Astrocyte (in vitro differentiated cells and primary cell): ENCODE data around the gene ZNF24. TPM values are rescaled to one million over a fixed set of nuclear protein-coding genes. Genes with fewer than 3 reads are reported as not detected.

ENCODE experiments used
- DNase-seq: peaks from one replicate; pipeline ENCODE4 v3.0.0-alpha.2; 2010; ENCODE audit warnings: low read depth
- FAIRE-seq: peaks from 2 replicates; lab custom pipeline; 2011; peaks lifted over from hg19 to GRCh38; lab: Jason Lieb, UNC
- H2AFZ ChIP-seq: 2 replicates; pipeline ENCODE4 v1.6.0; 2012; ENCODE audit warnings: low read depth, low read length, inconsistent platforms
- H3K27ac ChIP-seq: 2 replicates; pipeline ENCODE4 v1.5.1; 2011; ENCODE audit warnings: low read depth, low read length, inconsistent platforms
- H3K27me3 ChIP-seq: 2 replicates; pipeline ENCODE4 v1.6.0; 2011; ENCODE audit warnings: low read length, inconsistent platforms; ENCODE audit not compliant: insufficient read depth
- H3K36me3 ChIP-seq: 2 replicates; pipeline ENCODE4 v1.5.1; 2011; ENCODE audit warnings: low read length, inconsistent platforms; ENCODE audit not compliant: insufficient read depth
- H3K4me1 ChIP-seq: 2 replicates; pipeline ENCODE4 v1.5.1; 2011; ENCODE audit warnings: low read length, inconsistent platforms; ENCODE audit not compliant: insufficient read depth
- H3K4me2 ChIP-seq: 2 replicates; pipeline ENCODE4 v1.6.0; 2012; ENCODE audit warnings: low read length, inconsistent platforms
- H3K4me3 ChIP-seq: 2 replicates; pipeline ENCODE4 v1.5.1; 2011; ENCODE audit warnings: low read depth, mild to moderate bottlenecking, low read length, inconsistent platforms; ENCODE audit not compliant: insufficient read depth
- H3K79me2 ChIP-seq: 2 replicates; pipeline ENCODE4 v1.6.0; 2012; ENCODE audit warnings: mild to moderate bottlenecking, low read length, inconsistent platforms; ENCODE audit not compliant: insufficient read depth
- H3K9ac ChIP-seq: 2 replicates; pipeline ENCODE4 v1.6.0; 2012; ENCODE audit warnings: mild to moderate bottlenecking, low read length, inconsistent platforms
- H3K9me3 ChIP-seq: 2 replicates; pipeline ENCODE4 v1.5.1; 2012; ENCODE audit warnings: low read depth, mild to moderate bottlenecking, low read length, inconsistent platforms; ENCODE audit not compliant: insufficient read depth
- H4K20me1 ChIP-seq: 2 replicates; pipeline ENCODE4 v1.6.0; 2012; ENCODE audit warnings: low read length, inconsistent platforms; ENCODE audit not compliant: insufficient read depth
- H3K27ac Mint-ChIP-seq: one replicate; pipeline ENCODE4 v1.8.0; 2021; ENCODE audit warnings: mild to moderate bottlenecking, mixed read lengths; ENCODE audit not compliant: unreplicated experiment
- H3K27me3 Mint-ChIP-seq: one replicate; pipeline ENCODE4 v1.8.0; 2021; ENCODE audit warnings: low read depth, mixed read lengths; ENCODE audit not compliant: unreplicated experiment
- H3K36me3 Mint-ChIP-seq: one replicate; pipeline ENCODE4 v1.8.0; 2021; ENCODE audit warnings: low read depth, mixed read lengths; ENCODE audit not compliant: unreplicated experiment
- H3K4me1 Mint-ChIP-seq: one replicate; pipeline ENCODE4 v1.8.0; 2021; ENCODE audit warnings: low read depth, mixed read lengths; ENCODE audit not compliant: unreplicated experiment
- H3K4me3 Mint-ChIP-seq: one replicate; pipeline ENCODE4 v1.8.0; 2021; ENCODE audit warnings: mild to moderate bottlenecking, moderate library complexity, mixed read lengths; ENCODE audit not compliant: unreplicated experiment
- H3K9me3 Mint-ChIP-seq: one replicate; pipeline ENCODE4 v1.8.0; 2021; ENCODE audit warnings: mild to moderate bottlenecking, mixed read lengths; ENCODE audit not compliant: unreplicated experiment
- CTCF ChIP-seq: IDR thresholded peaks from 2 replicates; pipeline ENCODE4 v1.5.1; 2011; ENCODE audit warnings: low read depth, mild to moderate bottlenecking, inconsistent platforms, low read length, moderate library complexity; ENCODE audit not compliant: insufficient read depth
- EZH2 ChIP-seq: IDR thresholded peaks from 2 replicates; pipeline ENCODE4 v1.6.1; 2012; ENCODE audit warnings: mild to moderate bottlenecking, low read length, inconsistent platforms; ENCODE audit not compliant: insufficient read depth
- total RNA-seq: library from RNA; stranded (reverse); gene quantifications from 2 replicates; pipeline ENCODE4 v1.2.1, GENCODE V29; 2021

Gene ZNF24
- total RNA-seq, 1 donor from 2014 or later: 55.6 TPM

- Histone ChIP-seq H3K4me1 (no peaks in the 10 kb centered on the region), H3K36me3 (peaks cover 15% of the 10 kb centered on the region), H3K79me2 (no peaks in the 10 kb centered on the region), H4K20me1 (no peaks in the 10 kb centered on the region), H2AFZ (no peak overlapping the region), H3K27me3 (no peaks in the 10 kb centered on the region), H3K9me3 (no peaks in the 10 kb centered on the region), H3K4me3 (no peak overlapping the region), H3K9ac (no peak overlapping the region), H3K27ac (no peak overlapping the region), H3K4me2 (no peak overlapping the region)
- Mint-ChIP-seq H3K27ac (no peak overlapping the region), H3K27me3 (no peaks in the 10 kb centered on the region), H3K9me3 (peaks cover 5% of the 10 kb centered on the region), H3K36me3 (peaks cover 5% of the 10 kb centered on the region), H3K4me1 (peaks cover 6% of the 10 kb centered on the region), H3K4me3 (no peak overlapping the region)
- FAIRE-seq: no peak
- DNase-seq: no peak
- TF ChIP-seq CTCF (no peak), EZH2 (no peak)
These were observed 15.4 kb downstream of the ZNF24 start for GRCh38 chr18:35328868-35329267.

- FAIRE-seq: no peak
These were observed 17.4 kb downstream of the ZNF24 start for GRCh38 chr18:35326695-35327387.

More at GRCh38 chr18:35326695-35327387, 17.4 kb downstream of the ZNF24 start:
- H3K36me3 Mint-ChIP-seq: no peaks in the 10 kb centered on the region
- Histone ChIP-seq H2AFZ (no peak overlapping the region), H3K4me3 (no peak overlapping the region), H3K9me3 (no peaks in the 10 kb centered on the region), H3K27me3 (no peaks in the 10 kb centered on the region), H3K36me3 (peaks cover under 1% of the 10 kb centered on the region), H3K9ac (no peak overlapping the region), H4K20me1 (no peaks in the 10 kb centered on the region), H3K4me2 (no peak overlapping the region), H3K27ac (no peak overlapping the region), H3K79me2 (no peaks in the 10 kb centered on the region), H3K4me1 (no peaks in the 10 kb centered on the region)
- TF ChIP-seq EZH2 (no peak), CTCF (no peak)
- H3K27me3 Mint-ChIP-seq: no peaks in the 10 kb centered on the region
- peak overlapping the region; percentile 31 for H3K27ac Mint-ChIP-seq
- no peak for DNase-seq
- peaks cover 6% of the 10 kb centered on the region for H3K4me1 Mint-ChIP-seq
- peaks cover 8% of the 10 kb centered on the region for H3K9me3 Mint-ChIP-seq
- no peak overlapping the region for H3K4me3 Mint-ChIP-seq
